ENCODE measurements around the gene PRAMEF10.
"Not testable (repeated sequence)": the region's sequence is repeated elsewhere in the genome, so short reads cannot be mapped to it uniquely, and the experiment has no call there.

The PRAMEF10 gene

DNA sequence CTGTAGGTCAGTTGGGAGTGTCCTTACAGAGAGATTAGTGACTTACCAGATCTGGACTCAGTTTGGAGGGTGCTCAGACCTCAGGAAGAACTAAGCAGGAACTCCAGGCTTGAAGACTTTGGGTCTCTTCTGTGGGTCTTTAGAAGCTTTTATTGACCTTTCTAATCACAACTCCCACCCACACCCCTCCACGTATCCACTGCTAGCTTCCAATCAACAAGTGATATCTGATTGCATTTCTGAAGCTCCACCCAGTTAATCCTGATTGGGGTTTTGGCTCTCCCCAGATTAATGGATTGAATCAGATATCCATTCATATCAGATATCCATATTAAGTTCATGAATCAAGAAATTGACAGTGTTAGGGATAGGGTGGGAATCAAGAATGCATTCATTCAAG, at the start of gene PRAMEF10:
PRAMEF10 (minus strand) TSS at position 101 of the 400 bp plus-strand sequence. CDS start 2,423 bp downstream, outside the sequence.
- in situ Hi-C loops (cut with HindIII; ENCODE audit: low sequenced_read_pairs): not testable (repeated sequence)

GRCh38 chr1:12947480-12947879, 49.4 kb upstream of the PRAMEF10 start, which contains the start of gene PRAMEF6:
Gene PRAMEF6 (minus strand): TSS chr1:12947580. CDS start chr1:12942518, 5,062 bp downstream.
- in situ Hi-C loops (cut with HindIII; ENCODE audit: low sequenced_read_pairs); H3K4me3 ChIP-seq (ENCODE audit: low read depth, low read length); DNase-seq (ENCODE audit: low read depth): not testable (repeated sequence)

More for the DNA sequence above, at the start of gene PRAMEF10:
- not testable (repeated sequence) for H3K4me3 ChIP-seq (ENCODE audit: low read depth, low read length); DNase-seq (ENCODE audit: low read depth)

GRCh38 chr1:12924368-12924767, 26.3 kb upstream of the PRAMEF10 start:
- in situ Hi-C loops (cut with HindIII; ENCODE audit: low sequenced_read_pairs); DNase-seq (ENCODE audit: low read depth); H3K4me3 ChIP-seq (ENCODE audit: low read depth, low read length): not testable (repeated sequence)

GRCh38 chr1:12921749-12922148, 23.7 kb upstream of the PRAMEF10 start:
- DNase-seq (ENCODE audit: low read depth); in situ Hi-C loops (cut with HindIII; ENCODE audit: low sequenced_read_pairs); H3K4me3 ChIP-seq (ENCODE audit: low read depth, low read length): not testable (repeated sequence)

- DNase-seq (ENCODE audit: low read depth); in situ Hi-C loops (cut with HindIII; ENCODE audit: low sequenced_read_pairs); H3K4me3 ChIP-seq (ENCODE audit: low read depth, low read length): not testable (repeated sequence)
Observed at GRCh38 chr1:12916310-12916709, 18.2 kb upstream of the PRAMEF10 start, which contains the start of gene PRAMEF7. Gene PRAMEF7 (plus strand): TSS chr1:12916610. CDS start chr1:12917693, 1,083 bp downstream.

DNA sequence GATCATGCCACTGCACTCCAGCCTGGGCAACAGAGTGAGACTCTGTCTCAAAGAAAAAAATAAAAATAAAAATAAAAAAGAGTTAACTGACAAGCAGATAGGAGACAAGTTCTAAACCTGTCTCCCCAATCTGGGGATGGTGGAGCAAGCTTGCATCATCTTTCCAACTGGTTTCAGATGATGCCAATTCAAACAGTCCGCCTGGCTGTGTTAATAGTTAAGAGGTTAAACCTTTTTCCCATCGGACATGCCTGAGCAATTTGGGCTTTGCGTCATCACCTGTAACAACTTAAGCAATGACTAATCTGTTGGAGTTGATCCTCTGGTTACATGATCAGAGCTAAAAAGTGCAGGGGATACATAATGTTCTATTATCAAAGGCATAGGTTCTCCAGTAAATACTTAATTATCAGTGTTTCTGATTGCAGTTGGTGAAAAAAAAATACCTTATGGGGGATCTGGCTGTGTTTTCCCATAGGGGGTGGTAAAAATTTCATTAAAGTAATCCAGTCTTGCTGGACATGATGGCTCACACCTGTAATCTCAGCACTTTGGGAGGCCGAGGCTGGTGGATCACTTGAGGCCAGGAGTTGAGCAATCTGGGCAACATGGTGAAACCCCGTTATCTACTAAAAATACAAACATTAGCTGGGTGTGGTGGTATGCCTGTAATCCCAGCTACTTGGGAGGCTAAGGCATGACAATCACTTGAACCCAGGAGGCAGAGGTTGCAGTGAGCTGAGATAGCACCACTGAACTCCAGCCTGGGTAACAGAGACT, 5.9 kb upstream of the PRAMEF10 start:
- in situ Hi-C loops (cut with HindIII; ENCODE audit: low sequenced_read_pairs); H3K4me3 ChIP-seq (ENCODE audit: low read depth, low read length); DNase-seq (ENCODE audit: low read depth): not testable (repeated sequence)

- not testable (repeated sequence) for DNase-seq (ENCODE audit: low read depth)
Observed at GRCh38 chr1:12899186-12899585, 1.1 kb upstream of the PRAMEF10 start.

GRCh38 chr1:12886101-12886500, 12.0 kb downstream of the PRAMEF10 start, which contains the start of gene PRAMEF4:
Gene PRAMEF4 (minus strand): TSS chr1:12886201. CDS start chr1:12883394, 2,807 bp downstream.
- in situ Hi-C loops (cut with HindIII; ENCODE audit: low sequenced_read_pairs); DNase-seq (ENCODE audit: low read depth); H3K4me3 ChIP-seq (ENCODE audit: low read depth, low read length): not testable (repeated sequence)

More at GRCh38 chr1:12899186-12899585, 1.1 kb upstream of the PRAMEF10 start:
- in situ Hi-C loops (cut with HindIII; ENCODE audit: low sequenced_read_pairs); H3K4me3 ChIP-seq (ENCODE audit: low read depth, low read length): not testable (repeated sequence)

DNA sequence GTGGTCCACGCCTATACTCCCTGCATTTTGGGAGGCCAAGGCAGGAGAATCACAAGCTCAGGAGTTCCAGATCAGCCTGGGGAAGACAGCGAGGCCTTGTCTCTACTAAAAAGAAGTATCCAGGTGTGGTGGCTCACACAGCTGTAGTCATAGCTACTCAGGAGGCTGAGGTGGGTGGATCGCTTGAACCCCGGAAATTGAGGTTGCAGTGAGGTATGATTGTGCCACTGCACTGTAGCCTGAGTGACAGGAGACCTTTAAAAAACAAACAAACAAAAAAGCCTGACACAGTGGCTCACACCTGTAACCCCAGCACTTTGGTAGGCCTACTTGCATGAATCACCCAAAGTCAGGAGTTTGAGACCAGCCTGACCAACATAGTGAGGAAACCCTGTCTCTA, 19.6 kb downstream of the PRAMEF10 start:
- DNase-seq (ENCODE audit: low read depth); in situ Hi-C loops (cut with HindIII; ENCODE audit: low sequenced_read_pairs); H3K4me3 ChIP-seq (ENCODE audit: low read depth, low read length): not testable (repeated sequence)

- in situ Hi-C loops (cut with HindIII; ENCODE audit: low sequenced_read_pairs); H3K4me3 ChIP-seq (ENCODE audit: low read depth, low read length); DNase-seq (ENCODE audit: low read depth): not testable (repeated sequence)
Observed at GRCh38 chr1:12863131-12863880, 34.8 kb downstream of the PRAMEF10 start.

DNA sequence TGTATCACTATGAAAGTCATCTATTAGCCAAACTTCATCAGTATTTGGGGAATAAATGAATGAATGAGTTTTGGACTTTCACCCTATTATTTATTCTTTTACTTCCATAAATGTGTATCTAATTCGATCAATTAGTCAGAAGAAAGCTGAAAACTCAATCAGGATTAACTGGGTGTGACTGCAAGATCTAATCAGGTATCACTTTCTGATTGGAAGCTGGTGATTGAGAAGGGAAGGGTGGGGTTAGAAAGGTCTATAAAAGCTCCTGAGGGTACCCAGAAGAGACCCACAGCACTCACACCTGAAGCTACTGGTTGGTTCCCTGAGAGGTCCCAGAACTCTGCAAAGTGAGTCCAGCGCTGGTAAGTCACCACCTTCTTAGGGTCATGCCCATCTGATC, 41.3 kb downstream of the PRAMEF10 start, which contains the start of gene PRAMEF2:
PRAMEF2 (plus strand) TSS at position 301 of the 400 bp plus-strand sequence. CDS start 1,924 bp downstream, outside the sequence.
- H3K4me3 ChIP-seq (ENCODE audit: low read depth, low read length); DNase-seq (ENCODE audit: low read depth); in situ Hi-C loops (cut with HindIII; ENCODE audit: low sequenced_read_pairs): not testable (repeated sequence)

DNA sequence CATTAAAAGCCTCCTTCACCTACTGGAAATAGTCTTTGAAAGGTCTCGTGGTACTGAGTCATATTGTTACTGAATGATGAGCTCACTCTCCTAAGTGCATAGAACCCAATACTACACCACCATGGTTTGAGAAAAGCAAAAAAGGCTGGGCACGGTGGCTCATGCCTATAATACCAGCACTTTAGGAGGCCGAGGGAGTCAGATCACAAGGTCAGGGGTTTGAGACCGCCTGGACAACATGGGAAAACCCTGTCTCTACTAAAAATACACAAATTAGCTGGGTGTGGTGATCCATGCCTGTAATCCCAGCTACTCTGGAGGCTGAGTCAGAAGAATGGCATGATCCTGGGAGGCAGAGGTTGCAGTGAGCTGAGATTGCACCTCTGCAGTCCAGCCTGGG, 46.3 kb downstream of the PRAMEF10 start:
- no peak for TF ChIP-seq CTCF (IDR thresholded peaks at IDR 0.05; ENCODE audit: low read depth, low read length, missing control alignments)
- in situ Hi-C loops (cut with HindIII; ENCODE audit: low sequenced_read_pairs): no loop called here
- H3K4me3 ChIP-seq (ENCODE audit: low read depth, low read length): no peak overlapping the region
- no peak for DNase-seq (ENCODE audit: low read depth)

- H3K4me3 ChIP-seq (ENCODE audit: low read depth, low read length); in situ Hi-C loops (cut with HindIII; ENCODE audit: low sequenced_read_pairs); DNase-seq (ENCODE audit: low read depth): not testable (repeated sequence)
Observed at GRCh38 chr1:12848620-12849019, 49.5 kb downstream of the PRAMEF10 start, which contains the start of gene HNRNPCL1. Gene HNRNPCL1 (minus strand): TSS chr1:12848720. CDS start chr1:12848289, 431 bp downstream.

Data from astrocyte of the cerebellum (primary cell).